Brain microvascular endothelial cell (primary cell): Measurements from ENCODE around the gene DNAJC5.

Experiments used
- DNase-seq: peaks from one replicate; pipeline ENCODE4 v3.0.0-alpha.2; 2020
- H3K27ac ChIP-seq: fragments of 250-450 bp; sonication (Bioruptor Pico); 2 replicates; pipeline ENCODE4 v1.5.1; 2020; ENCODE audit warnings: mild to moderate bottlenecking, moderate library complexity
- H3K27me3 ChIP-seq: fragments of 250-450 bp; sonication (Bioruptor Pico); replicated peaks from 2 replicates; pipeline ENCODE4 v1.5.1; 2020; ENCODE audit warnings: mild to moderate bottlenecking
- H3K36me3 ChIP-seq: fragments of 250-450 bp; sonication (Bioruptor Pico); replicated peaks from 2 replicates; pipeline ENCODE4 v1.5.1; 2020; ENCODE audit warnings: mild to moderate bottlenecking
- H3K4me3 ChIP-seq: 2 replicates; pipeline ENCODE4 v1.5.1; 2011; ENCODE audit warnings: low read depth, mild to moderate bottlenecking, control low read depth, low read length, moderate library complexity
- in situ Hi-C: cut with HindIII; loops from 2 replicates; pipeline ENCODE4 v1.10.0; 2017; ENCODE audit warnings: low sequenced_read_pairs, low pct_ligation_motif_present
- TF ChIP-seq, protein P1 (sequence below): IDR thresholded peaks from 2 replicates; pipeline ENCODE4 v1.5.1; 2011; ENCODE audit warnings: low read depth, mild to moderate bottlenecking, moderate library complexity, low read length, control low read depth, inconsistent platforms; ENCODE audit errors: missing control alignments

DNAJC5 gene

DNA sequence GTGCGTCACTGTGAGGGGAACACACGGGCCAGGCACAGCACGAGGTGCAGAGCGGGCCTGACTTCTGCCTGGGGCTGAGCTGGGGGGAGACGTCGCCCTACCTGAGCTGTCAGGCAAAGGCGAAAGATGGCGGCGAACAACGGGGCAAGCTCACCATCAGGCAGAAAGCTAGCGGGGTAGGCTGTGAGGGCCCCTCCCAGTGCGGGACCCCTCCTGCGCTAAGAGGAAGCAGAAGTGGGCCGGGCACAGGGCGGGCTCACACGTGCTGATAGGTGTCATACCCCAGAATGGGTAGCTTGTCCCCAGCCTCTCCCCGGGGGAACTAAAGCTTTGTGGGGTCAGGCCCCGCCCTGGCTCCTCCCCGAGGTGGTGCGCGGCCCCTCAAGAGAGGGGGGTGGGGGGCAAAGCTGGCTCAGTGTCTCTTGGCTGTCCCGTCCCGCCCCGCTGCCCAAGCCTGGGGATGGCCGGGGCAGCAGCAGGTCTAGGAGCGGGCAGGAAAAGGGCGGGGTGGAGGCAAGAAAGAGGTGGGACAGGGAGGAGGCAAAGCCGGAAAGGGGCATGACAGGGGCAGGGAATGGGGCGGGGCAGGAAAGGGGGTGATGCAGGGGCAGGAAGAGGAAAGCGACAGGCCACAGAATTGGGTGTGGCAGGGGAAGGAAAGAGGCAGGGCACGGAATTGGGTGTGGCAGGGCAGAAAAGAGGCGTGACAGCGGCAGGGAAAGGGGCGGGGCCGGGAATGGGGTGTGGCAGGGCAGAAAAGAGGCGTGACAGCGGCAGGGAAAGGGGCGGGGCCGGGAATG lies 46.6 kb downstream of the DNAJC5 start:
- in situ Hi-C loops, result no loop called here
- DNase-seq, result no peak
- Histone ChIP-seq H3K27ac (no peak overlapping the region), H3K36me3 (peaks cover 57% of the 10 kb centered on the region), H3K27me3 (no peaks in the 10 kb centered on the region), H3K4me3 (no peak overlapping the region)
- TF ChIP-seq, protein P1, sequence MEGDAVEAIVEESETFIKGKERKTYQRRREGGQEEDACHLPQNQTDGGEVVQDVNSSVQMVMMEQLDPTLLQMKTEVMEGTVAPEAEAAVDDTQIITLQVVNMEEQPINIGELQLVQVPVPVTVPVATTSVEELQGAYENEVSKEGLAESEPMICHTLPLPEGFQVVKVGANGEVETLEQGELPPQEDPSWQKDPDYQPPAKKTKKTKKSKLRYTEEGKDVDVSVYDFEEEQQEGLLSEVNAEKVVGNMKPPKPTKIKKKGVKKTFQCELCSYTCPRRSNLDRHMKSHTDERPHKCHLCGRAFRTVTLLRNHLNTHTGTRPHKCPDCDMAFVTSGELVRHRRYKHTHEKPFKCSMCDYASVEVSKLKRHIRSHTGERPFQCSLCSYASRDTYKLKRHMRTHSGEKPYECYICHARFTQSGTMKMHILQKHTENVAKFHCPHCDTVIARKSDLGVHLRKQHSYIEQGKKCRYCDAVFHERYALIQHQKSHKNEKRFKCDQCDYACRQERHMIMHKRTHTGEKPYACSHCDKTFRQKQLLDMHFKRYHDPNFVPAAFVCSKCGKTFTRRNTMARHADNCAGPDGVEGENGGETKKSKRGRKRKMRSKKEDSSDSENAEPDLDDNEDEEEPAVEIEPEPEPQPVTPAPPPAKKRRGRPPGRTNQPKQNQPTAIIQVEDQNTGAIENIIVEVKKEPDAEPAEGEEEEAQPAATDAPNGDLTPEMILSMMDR, result no peak

DNA sequence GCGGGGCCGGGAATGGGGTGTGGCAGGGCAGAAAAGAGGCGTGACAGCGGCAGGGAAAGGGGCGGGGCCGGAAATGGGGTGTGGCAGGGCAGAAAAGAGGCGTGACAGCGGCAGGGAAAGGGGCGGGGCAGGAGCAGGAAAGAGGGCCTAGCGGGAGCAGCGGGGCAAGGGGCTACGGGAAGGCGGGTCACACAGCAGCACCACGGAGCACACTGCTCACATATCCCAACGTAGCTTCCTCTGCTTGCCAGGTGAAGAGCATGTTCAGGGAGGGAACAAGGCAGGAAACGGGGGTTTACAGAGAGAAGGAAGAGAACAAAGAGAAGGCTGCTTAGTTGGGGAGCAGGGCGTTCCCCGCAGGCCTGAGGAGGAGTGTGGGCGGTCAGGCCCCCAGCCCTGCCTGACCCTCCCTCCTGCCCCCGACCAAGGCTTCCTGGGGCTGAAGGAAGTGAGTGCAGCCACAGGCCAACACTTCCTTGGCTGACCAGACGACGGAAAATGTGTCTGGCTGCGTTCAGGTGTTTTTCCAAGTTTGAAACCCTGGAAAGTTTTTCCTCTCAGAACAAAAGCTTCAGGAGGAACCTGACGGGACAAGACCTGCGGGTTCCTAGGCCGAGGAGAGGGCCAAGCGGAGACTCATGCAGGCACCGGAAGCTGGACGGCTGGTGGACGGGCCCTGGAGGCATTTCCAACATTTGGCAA lies 47.5 kb downstream of the DNAJC5 start:
- Histone ChIP-seq H3K4me3 (no peak overlapping the region), H3K27me3 (no peaks in the 10 kb centered on the region), H3K36me3 (peaks cover 55% of the 10 kb centered on the region), H3K27ac (no peak overlapping the region)
- TF ChIP-seq, protein P1, result no peak
- DNase-seq, result no peak
- in situ Hi-C loops, result no loop called here

DNA sequence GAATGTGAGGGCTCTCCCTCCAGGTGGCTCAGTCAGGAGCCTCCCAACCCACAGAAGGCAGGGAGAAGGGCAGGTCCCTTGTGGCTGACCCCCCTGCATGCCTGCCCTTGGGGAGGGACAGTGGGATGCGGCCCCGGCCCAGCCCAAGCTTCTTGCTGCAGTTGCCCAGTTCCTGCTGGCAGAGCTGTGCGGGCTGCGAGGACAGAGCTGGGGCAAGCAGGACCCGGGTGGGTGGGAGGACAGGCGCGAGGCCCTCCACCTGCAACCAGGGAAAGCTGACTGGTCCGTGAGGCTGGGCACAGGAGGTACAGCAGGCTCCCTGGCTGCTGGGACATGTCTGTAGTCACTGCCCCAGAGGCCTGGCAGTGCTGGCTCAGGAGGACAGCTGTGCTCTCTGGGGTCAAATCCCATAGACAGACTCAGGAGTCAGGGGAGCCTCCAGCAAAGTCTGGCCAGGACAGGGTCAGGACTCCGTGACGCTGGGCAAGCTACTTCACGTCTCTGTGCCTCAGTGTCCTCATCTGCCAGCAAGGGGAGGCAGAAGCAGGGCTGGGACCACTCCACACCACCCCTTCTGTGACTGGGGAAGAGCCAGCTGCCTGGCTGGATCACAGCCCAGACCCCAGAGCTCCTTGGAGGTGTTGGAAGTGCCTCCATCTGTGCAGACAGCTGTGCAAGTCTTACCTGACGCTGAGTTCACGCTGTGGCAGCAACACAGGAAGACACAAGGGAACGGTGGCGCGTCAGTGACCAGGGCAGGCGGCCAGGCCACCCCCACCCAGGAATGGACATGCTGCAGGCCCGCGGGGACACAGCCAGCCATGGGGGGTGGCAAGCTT lies 48.3 kb downstream of the DNAJC5 start:
- in situ Hi-C loops, result no loop called here
- TF ChIP-seq, protein P1, result no peak
- Histone ChIP-seq H3K4me3 (no peak overlapping the region), H3K27ac (no peak overlapping the region), H3K36me3 (peaks cover 51% of the 10 kb centered on the region), H3K27me3 (no peaks in the 10 kb centered on the region)
- DNase-seq, result no peak

DNA sequence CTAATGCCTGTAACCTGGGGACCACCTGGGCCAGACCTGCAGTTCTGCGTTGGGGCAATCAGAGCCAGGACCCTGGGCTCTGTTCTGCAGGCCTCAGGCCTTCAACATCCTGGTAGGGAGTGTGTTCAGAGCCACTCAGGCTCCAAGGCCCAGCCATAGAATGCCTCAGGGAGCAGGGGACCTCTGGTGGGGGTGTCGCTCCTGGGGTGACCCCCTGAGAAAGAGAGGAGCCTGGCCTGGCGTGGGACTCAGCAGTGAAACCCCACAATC lies 48.8 kb downstream of the DNAJC5 start:
- no peak overlapping the region for H3K4me3 ChIP-seq
- peaks cover 49% of the 10 kb centered on the region for H3K36me3 ChIP-seq
- TF ChIP-seq, protein P1, result no peak
- DNase-seq, result no peak
- no peaks in the 10 kb centered on the region for H3K27me3 ChIP-seq
- in situ Hi-C loops, result no loop called here
- no peak overlapping the region for H3K27ac ChIP-seq

DNA sequence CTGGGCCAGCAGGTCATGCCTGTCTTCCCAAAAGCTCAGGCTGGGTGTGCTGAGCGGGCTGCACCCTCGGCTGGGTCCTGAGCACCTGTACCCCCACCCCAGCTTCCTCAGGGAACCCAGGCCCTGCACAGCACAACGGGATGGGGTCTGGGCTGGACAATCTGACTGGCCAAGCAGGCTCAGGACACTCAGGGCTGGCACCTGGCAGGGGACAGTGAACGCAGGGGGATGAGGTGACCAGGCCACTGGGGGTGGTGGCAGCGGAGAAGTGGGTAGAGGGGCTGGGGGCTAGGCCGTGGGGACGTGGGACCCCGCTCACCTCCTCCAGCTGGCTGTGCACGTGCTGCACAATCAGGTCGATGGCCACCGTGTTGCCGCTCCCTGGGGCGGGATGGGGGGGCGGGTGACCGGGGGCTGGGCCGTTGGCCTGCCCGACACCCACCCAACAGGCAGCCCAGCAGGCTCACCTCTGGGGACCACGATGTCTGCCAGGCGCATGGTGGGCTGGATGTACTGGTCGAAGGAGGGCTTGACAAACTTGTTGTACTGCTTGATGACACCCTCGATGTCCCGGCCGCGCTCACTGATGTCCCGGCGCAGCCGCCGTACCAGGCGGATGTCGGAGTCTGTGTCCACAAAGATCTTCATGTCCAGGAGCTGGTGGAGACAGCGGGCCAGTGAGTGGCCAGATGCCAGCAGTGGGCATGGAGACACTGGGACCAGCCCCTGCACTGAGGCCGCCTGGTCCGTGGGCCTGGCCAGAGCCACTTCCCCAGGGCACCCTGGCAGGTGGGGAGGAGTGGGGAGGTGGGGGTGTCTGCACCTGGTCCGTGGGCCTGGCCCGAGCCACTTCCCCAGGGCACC lies 49.4 kb downstream of the DNAJC5 start:
- peaks cover 46% of the 10 kb centered on the region for H3K36me3 ChIP-seq
- in situ Hi-C loops, result no loop called here

More for the DNA sequence above, 49.4 kb downstream of the DNAJC5 start:
- H3K27me3 ChIP-seq, result no peaks in the 10 kb centered on the region
- no peak for DNase-seq
- no peak overlapping the region for H3K27ac ChIP-seq
- TF ChIP-seq, protein P1, result no peak
- no peak overlapping the region for H3K4me3 ChIP-seq
